HG03159 (cell line): ENCODE data around the gene ZNRF1.
"Not testable (repeated sequence)": the region's sequence is repeated elsewhere in the genome, so short reads cannot be mapped to it uniquely, and the experiment has no call there.

ENCODE experiments used
- ATAC-seq: cut with Tn5 transposase; IDR thresholded peaks from one replicate; pipeline ENCODE4 v1.9.1; 2021; ENCODE audit warnings: mild to moderate bottlenecking, moderate library complexity; ENCODE audit not compliant: unreplicated experiment

Gene ZNRF1

DNA sequence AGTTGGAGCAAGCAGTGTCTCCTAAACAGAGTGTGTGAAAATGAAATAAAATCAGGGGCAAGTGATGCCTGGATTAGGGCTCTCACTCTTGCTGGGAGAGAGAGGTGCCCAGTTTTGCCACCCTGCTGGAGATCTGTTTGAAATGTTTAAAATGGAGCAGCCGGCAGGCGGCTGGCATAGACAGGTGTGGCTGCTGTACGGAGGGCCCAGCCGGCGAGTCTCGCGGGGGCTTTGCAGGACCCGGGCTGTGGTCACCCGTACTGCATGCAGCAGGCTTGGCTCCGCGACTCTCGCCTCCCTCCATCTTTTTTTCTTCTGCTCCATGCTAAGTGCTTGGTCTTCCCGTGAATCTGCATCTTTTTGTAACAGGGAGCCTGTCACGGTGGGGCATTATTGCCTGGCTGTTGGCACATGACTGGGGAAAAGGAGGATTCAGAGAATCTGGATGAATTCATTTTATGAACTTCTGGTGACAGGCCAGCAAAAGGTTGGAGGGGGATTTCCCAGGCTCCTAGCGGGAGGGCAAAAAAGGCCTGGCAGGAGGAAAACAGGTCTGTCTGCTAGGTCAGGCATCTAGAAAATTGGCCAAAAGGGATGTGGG lies 1.8 kb downstream of the ZNRF1 start:
- no peak for ATAC-seq

DNA sequence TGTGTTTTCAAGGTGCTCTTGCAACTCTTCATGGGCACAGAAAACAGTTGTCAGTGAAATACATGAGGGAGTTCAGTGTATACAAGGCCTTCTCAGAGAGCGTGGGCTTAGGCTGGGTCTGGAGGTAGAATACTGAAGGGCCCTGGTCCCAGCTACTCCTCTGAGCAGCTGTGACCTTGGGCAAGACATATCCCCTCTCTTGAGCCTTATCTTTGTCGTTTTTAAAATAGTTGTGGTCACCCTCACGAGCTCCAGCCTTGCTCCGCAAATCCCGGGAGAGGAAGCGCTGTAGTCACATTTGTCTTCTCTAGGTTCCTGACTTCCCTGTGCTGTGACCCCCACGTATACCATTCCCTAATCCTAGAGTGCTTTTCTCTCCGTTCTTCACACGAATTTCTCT lies 3.6 kb downstream of the ZNRF1 start:
- no peak for ATAC-seq

DNA sequence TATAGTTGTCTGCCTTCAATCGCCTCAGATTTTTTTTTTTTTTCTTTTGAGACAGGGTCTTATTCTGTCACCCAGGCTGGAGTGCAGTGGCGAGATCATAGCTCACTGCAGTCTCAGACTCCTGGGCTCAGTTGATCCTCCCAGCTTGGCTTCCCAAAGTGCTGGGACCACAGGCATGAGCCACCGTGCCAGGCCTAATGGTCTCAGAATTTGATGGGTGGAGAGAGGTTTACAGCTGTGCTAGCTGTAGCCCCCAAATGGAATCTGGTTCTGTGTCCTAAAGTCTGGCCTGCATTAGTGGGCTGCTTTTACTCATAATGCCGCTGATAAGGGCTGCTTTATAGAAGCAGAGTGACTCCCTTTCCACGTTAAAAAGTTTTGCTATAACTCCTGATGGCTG lies 5.1 kb downstream of the ZNRF1 start:
- no peak for ATAC-seq

DNA sequence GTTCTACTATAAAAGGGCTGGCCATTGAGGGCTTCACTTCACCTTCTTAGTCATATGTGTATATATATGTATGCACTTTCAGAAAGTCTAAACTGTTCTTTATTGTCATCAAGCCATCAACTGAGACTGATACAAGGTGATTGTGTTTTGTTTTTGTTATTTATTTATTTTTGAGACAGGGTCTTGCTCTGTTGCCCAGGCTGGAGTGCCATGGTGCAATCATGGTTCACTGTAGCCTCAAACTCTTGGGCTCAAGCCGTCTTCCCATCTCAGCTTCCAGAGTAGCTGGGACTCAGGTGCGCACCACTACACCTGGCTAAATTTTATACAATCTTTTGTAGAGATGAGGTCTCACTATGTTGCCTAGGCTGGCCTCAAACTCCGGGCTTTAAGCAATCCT lies 5.6 kb downstream of the ZNRF1 start:
- ATAC-seq: no peak

DNA sequence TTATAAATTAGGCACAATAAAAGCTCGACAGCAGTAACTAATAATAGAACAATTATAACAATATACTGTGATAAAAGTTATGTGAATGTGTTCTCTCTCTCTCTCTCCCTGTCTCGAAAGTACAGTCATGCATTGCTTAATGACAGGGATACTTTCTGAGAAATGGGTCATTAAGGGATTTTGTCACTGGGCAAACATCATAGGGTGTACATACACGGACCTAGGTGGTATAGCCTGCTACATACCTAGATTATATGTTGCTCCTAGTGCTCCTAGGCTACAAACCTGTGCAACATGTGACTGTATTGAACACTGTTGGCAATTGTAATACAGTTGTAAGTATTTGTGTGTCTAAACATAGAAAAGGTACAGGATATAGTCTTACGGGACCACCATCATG lies 6.9 kb downstream of the ZNRF1 start:
- no peak for ATAC-seq

DNA sequence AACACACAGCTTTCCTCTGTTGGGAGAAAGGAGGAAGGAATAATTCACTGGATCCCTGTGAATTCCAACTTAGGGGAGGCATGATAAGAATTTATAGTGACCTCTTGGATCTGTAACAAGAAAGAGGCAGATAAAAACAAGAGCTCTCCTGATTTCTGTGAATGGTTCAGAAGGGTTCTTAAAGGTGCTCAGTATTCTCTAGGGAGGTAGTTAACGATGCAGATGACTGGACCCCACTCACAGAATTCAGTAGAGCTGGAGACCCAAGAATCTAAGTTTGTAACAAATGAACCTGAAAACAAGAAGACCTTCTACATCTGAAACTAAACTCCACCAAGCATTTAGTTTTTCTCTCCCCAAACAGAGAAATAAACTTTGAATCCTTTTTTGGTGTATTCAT lies 8.6 kb downstream of the ZNRF1 start:
- ATAC-seq: no peak

DNA sequence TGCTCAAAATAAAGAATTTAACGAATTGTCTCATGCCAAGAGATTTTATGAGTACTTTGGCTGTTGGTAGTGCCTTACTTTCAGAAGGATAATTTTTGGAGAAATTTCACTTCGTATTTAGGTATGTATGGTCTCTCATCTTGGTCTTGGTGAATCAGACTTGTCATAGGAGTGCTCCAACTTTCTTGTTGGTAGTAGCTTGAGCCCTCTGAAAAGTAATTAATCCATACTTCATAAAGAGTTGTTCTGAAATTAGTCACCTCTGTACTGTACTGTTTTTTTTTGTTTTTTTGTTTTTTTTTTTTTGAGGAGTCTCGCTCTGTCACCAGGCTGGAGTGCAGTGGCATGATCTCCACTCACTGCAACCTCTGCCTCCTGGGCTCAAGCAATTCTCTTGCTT lies 11.6 kb downstream of the ZNRF1 start:
- ATAC-seq: no peak

DNA sequence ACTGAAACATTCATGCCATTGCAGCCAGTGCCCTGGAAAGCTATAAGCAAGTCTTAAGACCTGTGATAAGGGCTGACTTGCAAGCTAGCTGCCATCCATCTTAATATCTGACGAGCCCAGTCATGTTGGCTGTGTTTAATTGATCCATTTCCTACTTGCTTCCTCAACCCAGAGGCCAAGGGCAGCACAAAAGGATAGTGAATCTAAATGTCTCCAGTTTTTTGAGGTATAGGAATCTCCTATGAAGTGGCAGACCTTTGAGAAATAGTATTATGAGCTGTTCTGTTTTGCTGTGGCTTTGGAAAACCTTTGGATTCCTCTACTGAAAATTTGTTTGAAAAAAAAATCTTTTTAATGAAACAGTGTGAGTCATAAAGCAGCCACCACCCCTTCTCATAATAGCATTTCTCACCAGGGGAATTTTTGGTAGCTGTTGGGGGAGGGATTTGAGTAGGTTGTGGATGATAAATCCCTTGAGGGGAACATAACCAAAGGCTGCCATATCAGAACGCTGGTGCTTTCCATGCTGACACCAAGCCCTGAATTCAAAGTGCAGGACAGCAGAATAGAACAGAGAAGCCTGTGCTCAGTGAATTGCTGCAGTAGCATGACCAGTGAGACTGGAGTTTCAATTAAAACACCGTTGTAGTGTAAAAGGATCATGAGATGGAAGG lies 12.9 kb downstream of the ZNRF1 start:
- peak; percentile 64 for ATAC-seq

DNA sequence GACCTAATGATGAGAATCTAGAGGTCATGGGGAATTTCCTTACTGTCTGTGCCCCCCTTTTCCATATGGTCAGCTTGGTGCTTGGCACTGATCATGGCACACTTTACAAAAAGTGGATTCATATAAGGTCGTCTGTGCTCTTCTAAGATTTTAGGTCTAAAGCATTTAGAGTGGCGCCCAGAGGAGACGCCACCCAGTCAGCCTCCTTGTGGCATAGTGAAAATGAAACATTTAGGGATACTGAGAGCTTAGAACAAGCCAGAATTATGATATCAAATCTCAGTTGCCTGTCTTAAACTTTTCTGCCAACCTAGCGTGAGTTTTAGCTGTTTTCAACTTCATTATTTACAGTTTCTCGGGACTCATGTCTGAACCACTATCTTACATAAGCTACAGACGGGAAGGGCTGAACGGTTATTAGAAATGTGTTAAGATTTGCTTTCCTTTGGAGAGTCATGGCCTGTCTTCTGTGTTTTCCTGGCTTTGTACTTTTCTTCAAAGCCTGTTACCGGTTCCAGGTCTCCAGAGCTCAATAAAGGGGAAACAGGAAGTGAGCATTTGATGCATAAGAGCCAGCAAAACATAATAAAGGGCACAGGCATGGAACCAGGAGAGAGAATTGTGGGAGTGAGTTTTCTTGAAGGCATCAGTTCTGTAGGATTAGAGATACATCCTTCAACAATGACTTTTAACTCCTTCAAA lies 13.7 kb downstream of the ZNRF1 start:
- no peak for ATAC-seq

DNA sequence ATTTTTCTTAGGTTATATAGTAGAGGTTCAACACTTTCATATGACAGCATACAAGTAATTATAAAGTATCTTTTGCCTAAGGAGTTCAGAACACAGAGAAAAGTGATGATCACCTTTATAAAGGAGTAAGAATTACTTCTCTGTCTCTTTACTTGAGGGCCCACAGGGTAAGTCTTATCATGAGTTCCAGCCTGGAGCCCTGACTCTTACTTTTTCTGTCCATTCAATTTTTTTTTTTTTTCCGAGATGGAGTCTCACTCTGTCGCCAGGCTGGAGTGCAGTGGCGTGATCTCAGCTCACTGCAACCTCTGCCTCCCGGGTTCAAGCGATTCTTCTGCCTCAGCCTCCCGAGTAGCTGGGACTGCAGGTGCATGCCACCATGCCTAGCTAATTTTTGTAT lies 14.3 kb downstream of the ZNRF1 start:
- ATAC-seq: not testable (repeated sequence)

DNA sequence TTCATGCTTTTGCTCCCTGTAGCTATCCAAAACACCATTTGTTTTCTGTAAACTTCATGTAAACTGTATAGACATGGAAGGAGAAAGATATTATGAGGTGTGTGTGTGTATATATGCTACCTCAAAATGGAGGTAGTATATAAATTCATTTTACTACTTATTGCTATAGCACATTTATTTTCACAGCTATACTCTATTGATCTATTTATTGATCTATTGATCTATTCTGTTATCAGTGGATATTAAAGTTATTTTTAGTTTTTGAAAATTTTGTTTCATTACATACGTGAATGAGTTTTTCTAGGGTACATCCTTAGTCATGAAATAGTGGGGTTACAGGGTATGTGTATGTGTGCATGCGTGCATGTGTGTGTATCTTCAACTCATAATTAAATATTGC lies 15.5 kb downstream of the ZNRF1 start:
- ATAC-seq: no peak

DNA sequence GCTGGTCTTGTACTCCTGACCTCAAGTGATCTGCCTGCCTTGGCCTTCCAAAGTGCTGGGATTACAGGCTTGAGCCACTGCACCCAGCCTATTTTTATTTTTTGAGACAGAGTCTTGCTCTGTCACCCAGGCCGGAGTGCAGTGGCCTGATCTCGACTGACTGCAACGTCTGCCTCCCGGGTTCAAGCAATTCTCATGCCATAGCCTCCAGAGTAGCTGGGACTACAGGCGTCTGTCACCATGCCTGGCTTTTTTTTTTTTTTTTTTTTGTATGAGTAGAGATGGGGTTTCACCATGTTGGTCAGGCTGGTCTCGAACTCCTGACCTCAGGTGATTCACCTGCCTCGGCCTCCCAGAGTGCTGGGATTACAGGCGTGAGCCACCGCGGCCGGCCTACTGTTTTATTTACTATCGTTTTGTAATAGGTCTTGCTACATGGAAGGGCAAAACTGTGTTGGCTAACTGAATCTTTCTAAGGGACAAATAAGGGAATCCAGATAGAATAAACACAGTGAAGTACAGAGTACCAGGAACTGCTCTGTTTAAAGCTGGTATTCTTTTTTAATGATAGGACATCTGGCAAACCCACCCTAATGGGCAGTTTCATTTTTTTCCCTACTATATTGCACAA lies 17.7 kb downstream of the ZNRF1 start:
- not testable (repeated sequence) for ATAC-seq

DNA sequence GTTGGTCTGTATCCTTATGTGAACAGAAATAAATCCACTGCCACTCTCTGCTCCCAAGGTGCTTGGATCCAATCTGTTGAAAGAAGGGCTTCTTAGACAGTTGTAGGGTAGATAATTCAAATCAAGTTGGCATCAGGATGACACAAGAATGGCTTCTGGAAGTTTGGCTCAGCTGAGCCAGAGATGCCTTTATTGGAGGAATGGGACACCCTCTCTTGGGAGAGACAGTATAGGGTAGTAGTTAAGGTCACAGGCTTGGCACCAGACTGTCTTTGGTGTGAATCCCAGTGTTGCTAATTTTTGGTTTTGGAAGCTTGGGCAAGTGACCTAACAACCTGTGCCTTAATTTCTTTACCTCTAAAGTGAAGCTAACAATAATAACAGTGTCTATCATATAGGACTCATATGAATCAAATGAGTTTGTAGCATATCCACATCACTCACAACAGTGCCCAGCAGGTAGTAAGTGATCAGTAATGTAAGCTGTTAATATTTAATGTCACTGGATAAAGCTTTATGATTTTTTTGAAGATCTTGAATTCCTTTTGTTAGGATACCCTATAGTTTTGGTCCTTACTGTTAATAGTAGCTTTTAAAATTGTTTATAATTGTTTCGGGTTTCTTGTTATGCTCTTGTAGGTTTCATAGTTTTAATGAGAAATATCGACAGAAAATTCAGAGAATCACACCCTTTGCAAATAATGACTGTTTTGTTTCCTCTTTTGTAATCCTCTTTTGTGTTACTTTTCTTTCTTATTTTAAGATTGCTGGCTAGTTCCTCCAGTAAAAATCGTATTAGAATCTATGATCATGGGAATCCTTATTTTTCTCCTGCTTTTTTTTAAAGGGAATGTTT lies 19.1 kb downstream of the ZNRF1 start:
- ATAC-seq: no peak

DNA sequence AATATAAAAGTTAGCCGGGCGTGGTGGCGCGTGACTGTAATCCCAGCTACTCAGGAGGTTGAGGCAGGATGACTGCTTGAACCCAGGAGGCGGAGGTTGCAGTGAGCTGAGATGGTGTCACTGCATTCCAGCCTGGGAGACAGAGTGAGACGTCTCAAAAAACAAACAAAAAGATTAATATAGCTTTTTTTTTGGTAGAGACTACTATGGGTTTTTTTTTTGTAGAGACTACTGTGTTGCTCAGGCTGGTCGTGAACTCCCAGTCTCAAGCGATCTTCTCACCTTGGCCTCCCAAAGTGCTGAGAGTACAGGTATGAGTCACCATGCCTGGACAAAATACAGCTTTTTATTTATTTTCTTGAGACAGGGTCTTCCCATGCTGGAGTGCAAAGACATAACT lies 20.2 kb downstream of the ZNRF1 start:
- no peak for ATAC-seq

DNA sequence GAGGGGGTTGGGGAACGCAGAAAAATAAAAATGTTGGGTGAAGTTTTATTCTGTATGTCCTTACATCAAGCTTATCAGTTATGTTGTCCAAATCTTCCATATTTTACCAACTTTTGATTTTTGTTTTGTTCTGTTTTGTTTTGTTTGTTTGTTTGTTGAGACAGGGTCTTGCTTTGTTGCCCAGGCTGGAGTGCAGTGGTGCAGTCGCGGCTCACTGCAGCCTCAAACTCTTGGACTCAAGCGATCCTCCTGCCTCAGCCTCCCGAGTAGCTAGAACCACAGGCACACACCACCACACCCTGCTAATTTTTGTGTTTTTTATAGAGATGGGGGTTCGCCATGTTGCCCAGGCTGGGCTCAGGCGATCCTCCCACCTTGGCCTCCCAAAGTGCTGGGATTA lies 20.8 kb downstream of the ZNRF1 start:
- ATAC-seq: no peak

DNA sequence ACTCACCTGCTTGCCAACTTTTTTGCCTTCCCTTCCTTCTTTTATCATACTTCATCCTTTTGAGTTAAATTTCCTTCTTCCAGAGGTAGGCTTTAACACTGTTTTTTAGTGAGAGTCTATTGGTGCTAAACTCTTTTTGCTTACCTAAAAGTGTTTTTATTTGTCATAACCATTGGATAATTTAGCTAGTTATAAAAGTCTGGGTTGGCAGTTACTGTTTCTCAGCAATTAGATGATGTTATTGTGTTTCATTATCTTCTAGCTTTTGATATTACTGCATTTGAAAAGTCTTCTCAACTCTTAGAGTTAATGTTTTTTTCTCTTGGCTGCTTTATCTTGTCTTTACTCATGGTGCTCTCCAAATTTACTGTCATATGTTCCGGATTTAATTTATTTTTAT lies 22.6 kb downstream of the ZNRF1 start:
- ATAC-seq: no peak

DNA sequence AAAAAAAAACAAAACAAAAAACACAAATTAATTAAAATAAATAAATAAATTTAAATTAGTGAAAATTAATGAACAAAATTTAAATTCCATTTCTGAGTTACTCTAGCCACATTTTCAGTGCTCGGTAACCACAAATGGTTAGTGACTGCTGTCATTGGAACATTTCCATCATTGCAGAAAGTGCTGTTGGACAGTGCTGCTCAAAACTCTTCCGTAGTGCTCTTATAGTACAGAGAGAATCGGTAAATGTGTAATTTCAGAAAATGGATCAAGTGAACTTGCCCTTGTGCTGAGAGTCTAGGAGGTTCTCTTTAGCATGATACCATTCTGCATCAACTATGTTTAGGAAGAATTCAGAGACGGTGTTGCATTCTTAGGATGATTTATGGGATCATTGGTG lies 23.7 kb downstream of the ZNRF1 start:
- ATAC-seq: no peak

DNA sequence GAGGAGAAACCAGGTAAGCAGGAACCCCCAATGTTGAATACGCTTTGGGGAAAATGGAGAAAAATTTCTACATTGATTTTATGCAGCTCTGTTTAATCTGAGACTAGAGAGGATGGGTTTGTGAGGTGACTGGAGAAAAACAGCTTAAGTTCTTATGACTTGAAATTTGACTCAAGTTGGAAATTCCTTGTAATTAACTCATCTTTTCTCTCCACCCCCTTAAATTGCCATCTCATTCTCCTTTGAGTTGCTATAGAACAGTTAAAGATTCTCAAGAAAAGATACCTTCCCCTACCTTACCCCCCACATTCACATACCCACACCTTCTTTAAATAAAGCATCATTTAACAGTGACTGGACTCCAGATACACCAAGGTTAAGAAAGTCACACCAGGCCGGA lies 24.2 kb downstream of the ZNRF1 start:
- no peak for ATAC-seq

DNA sequence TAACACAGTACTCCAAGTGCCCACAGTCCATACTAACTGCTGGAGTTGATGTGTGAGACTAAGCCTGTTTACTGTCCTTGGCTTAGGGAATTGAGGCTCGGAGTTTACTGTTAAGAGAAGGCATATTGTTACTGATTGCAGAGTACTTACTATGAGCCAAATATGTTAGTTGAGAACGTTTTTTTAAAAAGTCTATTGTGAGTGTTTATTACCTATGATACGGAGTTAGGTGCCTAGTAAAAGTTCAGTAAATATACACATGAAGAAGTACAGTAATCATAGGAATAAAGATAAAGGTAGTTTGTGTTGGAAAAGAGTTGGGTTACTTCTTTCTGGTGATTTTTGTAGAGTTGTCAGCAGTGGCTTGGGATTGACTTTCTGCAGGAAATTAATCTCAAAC lies 25.4 kb downstream of the ZNRF1 start:
- ATAC-seq: no peak

DNA sequence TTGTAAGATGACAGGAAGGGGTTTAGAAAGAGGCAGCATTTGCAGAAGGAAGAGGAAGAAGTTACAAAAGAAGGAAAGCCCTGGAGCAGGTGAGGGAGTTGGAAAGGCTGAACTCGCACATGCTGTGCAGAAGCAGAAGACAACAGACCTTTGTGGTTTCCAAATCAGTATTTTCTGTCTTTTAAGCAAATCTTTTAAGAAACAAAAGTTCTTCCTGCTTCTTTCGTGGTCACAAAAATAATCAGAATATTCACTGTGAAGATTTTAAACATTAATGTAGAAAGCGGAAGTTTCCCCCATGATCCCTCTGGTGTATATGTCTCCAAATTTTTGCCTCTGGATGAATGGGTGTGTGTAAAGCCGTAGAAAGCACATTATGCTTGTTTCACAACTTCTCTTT lies 25.8 kb downstream of the ZNRF1 start:
- ATAC-seq: no peak

DNA sequence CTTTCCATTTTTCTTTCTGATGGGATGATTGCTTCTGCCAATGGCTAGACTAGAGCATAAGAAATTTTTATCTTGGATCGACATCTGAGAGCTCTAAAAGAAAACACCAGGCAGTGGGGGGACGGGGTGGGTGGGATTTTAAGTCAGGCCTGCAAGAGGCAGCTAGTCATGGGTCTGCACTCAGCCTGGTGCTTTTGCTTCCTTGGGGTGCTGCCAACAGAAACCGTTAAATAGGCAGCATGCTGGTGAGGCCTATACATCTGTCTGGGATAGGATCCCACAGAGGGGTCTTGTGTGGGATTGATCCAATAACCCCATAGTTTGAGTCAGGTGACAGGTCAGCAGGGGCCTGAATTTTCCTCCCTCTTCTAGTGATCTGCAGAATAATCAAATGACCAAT lies 26.9 kb downstream of the ZNRF1 start:
- no peak for ATAC-seq
